ENCODE measurements around the gene TMEM98. TPM values are rescaled to one million over a fixed set of nuclear protein-coding genes. Genes with fewer than 3 reads are reported as not detected.

Gene TMEM98
- total and polyA plus RNA-seq, 2 of the 8 experiments (the other 6 are each of a cell fraction or from before 2014, with no cell fraction given), result 86.1 to 232 TPM

DNA sequence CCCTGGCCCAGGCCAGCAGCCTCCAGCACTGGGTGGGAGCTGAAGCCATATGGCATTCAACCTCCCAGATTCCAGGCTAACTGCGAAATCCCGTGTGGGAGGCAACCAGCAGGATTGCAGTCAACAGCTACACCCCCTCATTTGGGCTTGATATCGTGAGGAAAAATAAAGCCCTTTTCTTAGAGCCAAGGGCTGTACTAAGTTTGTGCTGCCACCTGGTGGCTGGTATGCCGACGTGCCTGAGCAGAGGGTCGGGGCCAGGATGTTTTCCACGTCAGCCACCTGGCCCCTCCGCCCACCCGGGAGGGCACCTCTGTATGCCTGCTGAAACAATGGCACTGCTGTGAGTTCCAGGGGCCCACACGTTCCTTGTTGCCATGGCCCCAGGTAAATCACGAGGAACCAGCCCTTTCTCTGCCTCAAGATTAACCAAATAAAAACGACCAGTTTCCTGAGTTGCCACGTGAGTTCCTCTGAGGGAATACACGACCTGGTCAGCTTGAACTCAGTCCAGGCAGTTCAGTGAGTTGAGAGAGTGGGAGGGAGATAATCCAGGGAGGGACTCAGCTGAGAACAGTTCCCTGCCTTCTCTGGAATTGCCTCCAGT lies 9.0 kb downstream of the TMEM98 start (continued):
- TF ChIP-seq CREB1 (IDR thresholded peaks at IDR 0.05) (peak; percentile 79), ASH2L (IDR thresholded peaks at IDR 0.05; ENCODE audit: low read length) (peak; percentile 82), TEAD4 (IDR thresholded peaks at IDR 0.05; ENCODE audit: low read depth, low read length) (peak; percentile 100), POLR2A (IDR thresholded peaks at IDR 0.05; ENCODE audit: control extremely low read depth in 1 of 2, low read depth in 2 of 2, low read length in 2 of 2) (0 out of 3 replicates have a peak, but pooled peaks of 1 of the 2 experiments have one; percentile 33), RBBP5 (IDR thresholded peaks at IDR 0.05; ENCODE audit: borderline replicate concordance, low read depth, low read length) (no peak; the same call in 1 of the 2 replicates), BACH1 (IDR thresholded peaks at IDR 0.05; ENCODE audit: low read length) (peak; percentile 50), HDAC2 (IDR thresholded peaks at IDR 0.05; ENCODE audit: borderline replicate concordance in 1 of 2, low read depth in 2 of 2, low read length in 2 of 2) (peak in 1 of 2 experiments; percentile 60; a peak in 1 of 4 replicates), CHD2 (IDR thresholded peaks at IDR 0.05; ENCODE audit: low read length) (no peak), TBP (IDR thresholded peaks at IDR 0.05; ENCODE audit: low read depth, low read length) (no peak; the same call in 1 of the 2 replicates), JUND (IDR thresholded peaks at IDR 0.05; ENCODE audit: low read length) (no peak), BCL11A (IDR thresholded peaks at IDR 0.05; ENCODE audit: low read depth in 2 of 2, low read length in 2 of 2) (no peak), RFX5 (IDR thresholded peaks at IDR 0.05; ENCODE audit: borderline replicate concordance, low read depth, low read length) (no peak), POLR2AphosphoS5 (IDR thresholded peaks at IDR 0.05; ENCODE audit: low read depth, low read length) (peak; percentile 54; the same call in 1 of the 2 replicates), TAF1 (IDR thresholded peaks at IDR 0.05; ENCODE audit: low read depth, low read length) (0 out of 2 replicates have a peak, but pooled peaks have one; percentile 12), CEBPB (IDR thresholded peaks at IDR 0.05; ENCODE audit: low read depth, low read length) (peak; percentile 1; the same call in 1 of the 2 replicates)
- TF ChIP-seq, protein P1, sequence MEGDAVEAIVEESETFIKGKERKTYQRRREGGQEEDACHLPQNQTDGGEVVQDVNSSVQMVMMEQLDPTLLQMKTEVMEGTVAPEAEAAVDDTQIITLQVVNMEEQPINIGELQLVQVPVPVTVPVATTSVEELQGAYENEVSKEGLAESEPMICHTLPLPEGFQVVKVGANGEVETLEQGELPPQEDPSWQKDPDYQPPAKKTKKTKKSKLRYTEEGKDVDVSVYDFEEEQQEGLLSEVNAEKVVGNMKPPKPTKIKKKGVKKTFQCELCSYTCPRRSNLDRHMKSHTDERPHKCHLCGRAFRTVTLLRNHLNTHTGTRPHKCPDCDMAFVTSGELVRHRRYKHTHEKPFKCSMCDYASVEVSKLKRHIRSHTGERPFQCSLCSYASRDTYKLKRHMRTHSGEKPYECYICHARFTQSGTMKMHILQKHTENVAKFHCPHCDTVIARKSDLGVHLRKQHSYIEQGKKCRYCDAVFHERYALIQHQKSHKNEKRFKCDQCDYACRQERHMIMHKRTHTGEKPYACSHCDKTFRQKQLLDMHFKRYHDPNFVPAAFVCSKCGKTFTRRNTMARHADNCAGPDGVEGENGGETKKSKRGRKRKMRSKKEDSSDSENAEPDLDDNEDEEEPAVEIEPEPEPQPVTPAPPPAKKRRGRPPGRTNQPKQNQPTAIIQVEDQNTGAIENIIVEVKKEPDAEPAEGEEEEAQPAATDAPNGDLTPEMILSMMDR (IDR thresholded peaks at IDR 0.05; ENCODE audit: control extremely low read depth in 1 of 3, insufficient read depth in 1 of 3, low read depth in 1 of 3, low read length in 3 of 3), result peak; percentile 76 to 97 (median 87)
